CD8-positive, alpha-beta memory T cell (primary cell): ENCODE results near the gene FKBP4. TPM values are rescaled to one million over a fixed set of nuclear protein-coding genes. Genes with fewer than 3 reads are reported as not detected.

Experiments
- CTCF ChIA-PET: fragments of 350-600 bp; sonication (Branson Sonifier 250); formaldehyde crosslinking; loops from one replicate; lab custom pipeline; 2021; ENCODE audit warnings: antibody characterized with exemption; lab: Charles Lee
- POLR2A ChIA-PET: fragments of 350-600 bp; sonication (Branson Sonifier 250); formaldehyde crosslinking; loops from one replicate; lab custom pipeline; 2021; ENCODE audit warnings: antibody characterized with exemption; lab: Charles Lee
- DNase-seq, 5 donors: peaks; one replicate each; pipeline versions ENCODE4 v3.0.0 to v3.0.0-alpha.2; 2020 to 2022; ENCODE audit warnings: mixed read lengths in 1 of 5
- H3K27ac ChIP-seq: one replicate; pipeline ENCODE4 v1.7.0; 2013; ENCODE audit warnings: low read depth, mild to moderate bottlenecking, low read length, moderate library complexity
- H3K27me3 ChIP-seq: 2 replicates; pipeline ENCODE4 v1.7.0; 2013; ENCODE audit warnings: low read length, mild to moderate bottlenecking; ENCODE audit not compliant: insufficient read depth, poor library complexity, severe bottlenecking
- H3K36me3 ChIP-seq: 2 replicates; pipeline ENCODE4 v1.7.0; 2013; ENCODE audit warnings: mild to moderate bottlenecking, low read length, moderate library complexity; ENCODE audit not compliant: insufficient read depth
- H3K4me1 ChIP-seq: 2 replicates; pipeline ENCODE4 v1.7.0; 2013; ENCODE audit warnings: mild to moderate bottlenecking, low read length, moderate library complexity; ENCODE audit not compliant: insufficient read depth
- H3K4me3 ChIP-seq: 2 replicates; pipeline ENCODE4 v1.7.0; 2013; ENCODE audit warnings: mild to moderate bottlenecking, low read length
- H3K9me3 ChIP-seq: 2 replicates; pipeline ENCODE4 v1.7.0; 2013; ENCODE audit warnings: mild to moderate bottlenecking, low read length
- H3K27ac Mint-ChIP-seq, 8 donors: one replicate each; pipeline ENCODE4 v1.8.0; 2020 to 2021; ENCODE audit warnings: mixed read lengths in 8 of 8, mild to moderate bottlenecking in 6 of 8, inconsistent platforms in 3 of 8, moderate library complexity in 3 of 8
- H3K27me3 Mint-ChIP-seq, 2 donors: one replicate each; pipeline ENCODE4 v1.8.0; 2020 to 2021; ENCODE audit warnings: mixed read lengths in 2 of 2, mild to moderate bottlenecking in 1 of 2, moderate library complexity in 1 of 2
- H3K36me3 Mint-ChIP-seq, 3 donors: one replicate each; pipeline ENCODE4 v1.8.0; 2020 to 2021; ENCODE audit warnings: mixed read lengths in 3 of 3, inconsistent platforms in 1 of 3, mild to moderate bottlenecking in 1 of 3
- H3K4me1 Mint-ChIP-seq, 3 donors: one replicate each; pipeline ENCODE4 v1.8.0; 2020 to 2021; ENCODE audit warnings: mixed read lengths in 3 of 3, inconsistent platforms in 1 of 3, mild to moderate bottlenecking in 1 of 3
- H3K4me3 Mint-ChIP-seq, 7 donors: one replicate each; pipeline ENCODE4 v1.8.0; 2020 to 2021; ENCODE audit warnings: mixed read lengths in 7 of 7, mild to moderate bottlenecking in 6 of 7, moderate library complexity in 4 of 7, inconsistent platforms in 2 of 7
- H3K9me3 Mint-ChIP-seq, 5 donors: one replicate each; pipeline ENCODE4 v1.8.0; 2020 to 2022; ENCODE audit warnings: mixed read lengths in 5 of 5, mild to moderate bottlenecking in 3 of 5, moderate library complexity in 2 of 5, inconsistent platforms in 1 of 5
- polyA plus RNA-seq: library from polyadenylated mRNA; unstranded; fragments of 300-500 nt; fragmentation: Illumina TruSeq; gene quantifications from one replicate; pipeline ENCODE4 v1.2.3, GENCODE V29; 2021
- total RNA-seq, 2 experiments: library from RNA; stranded (reverse); gene quantifications; one replicate each; pipeline ENCODE4 v1.2.3, GENCODE V29; 2021

Gene FKBP4
- total and polyA plus RNA-seq, 3 experiments from 2014 or later: 35.1 to 183 (median 172) TPM

GRCh38 chr12:2804393-2805142 is 9.8 kb downstream of the FKBP4 start:
- H3K27ac Mint-ChIP-seq: peak overlapping the region in 1 of 8 donors; percentile 25
- Histone ChIP-seq H3K27ac (no peak overlapping the region), H3K4me3 (no peak overlapping the region), H3K36me3 (peaks cover 29% of the 10 kb centered on the region), H3K27me3 (no peaks in the 10 kb centered on the region), H3K4me1 (no peaks in the 10 kb centered on the region), H3K9me3 (no peaks in the 10 kb centered on the region)
- CTCF ChIA-PET: interaction anchor here (1.0 kb wide), 1 partner anchor 12 kb away, joined by 3 read pairs; no protein-coding TSS in a partner anchor
- no peaks in the 10 kb centered on the region for H3K4me1 Mint-ChIP-seq
- H3K9me3 Mint-ChIP-seq: no peaks in the 10 kb centered on the region
- no peak for DNase-seq
- POLR2A ChIA-PET: no interaction called here
- H3K4me3 Mint-ChIP-seq: no peak overlapping the region
- peaks cover 0 to 68% (median 14%) of the 10 kb centered on the region in 3 donors for H3K36me3 Mint-ChIP-seq
- no peaks in the 10 kb centered on the region for H3K27me3 Mint-ChIP-seq

- Mint-ChIP-seq H3K4me3 (no peak overlapping the region), H3K4me1 (no peaks in the 10 kb centered on the region), H3K27me3 (no peaks in the 10 kb centered on the region), H3K9me3 (no peaks in the 10 kb centered on the region), H3K36me3 (peaks cover 0 to 62% (median 14%) of the 10 kb centered on the region in 3 donors), H3K27ac (peak overlapping the region in 1 of 8 donors; percentile 21)
- POLR2A ChIA-PET: no interaction called here
- Histone ChIP-seq H3K27me3 (no peaks in the 10 kb centered on the region), H3K4me3 (no peak overlapping the region), H3K27ac (no peak overlapping the region), H3K9me3 (no peaks in the 10 kb centered on the region), H3K36me3 (peaks cover 23% of the 10 kb centered on the region), H3K4me1 (no peaks in the 10 kb centered on the region)
- DNase-seq: no peak
- CTCF ChIA-PET: interaction anchor here (1.0 kb wide), 1 partner anchor 13 kb away, joined by 3 read pairs; no protein-coding TSS in a partner anchor
Measured at GRCh38 chr12:2805143-2805520, 10.4 kb downstream of the FKBP4 start.

GRCh38 chr12:2806700-2807099 is 11.9 kb downstream of the FKBP4 start:
- Histone ChIP-seq H3K36me3 (peaks cover 8% of the 10 kb centered on the region), H3K27me3 (no peaks in the 10 kb centered on the region), H3K27ac (no peak overlapping the region), H3K4me1 (peaks cover 2% of the 10 kb centered on the region), H3K9me3 (no peaks in the 10 kb centered on the region), H3K4me3 (no peak overlapping the region)
- no peak for DNase-seq
- Mint-ChIP-seq H3K27ac (no peak overlapping the region), H3K4me3 (no peak overlapping the region), H3K4me1 (peaks cover 2 to 6% (median 3%) of the 10 kb centered on the region in 3 donors), H3K9me3 (no peaks in the 10 kb centered on the region), H3K27me3 (no peaks in the 10 kb centered on the region), H3K36me3 (peaks cover 0 to 47% (median 11%) of the 10 kb centered on the region in 3 donors)
- POLR2A ChIA-PET: no interaction called here
- CTCF ChIA-PET: no interaction called here

- ChIA-PET CTCF (interaction anchor here (3.5 kb wide), 1 partner anchor 17 kb away, joined by 15 read pairs; the partner anchor contains the start of gene FKBP4), POLR2A (interaction anchor here (1.7 kb wide), 1 partner anchor 16 kb away, joined by 22 read pairs; the partner anchor contains the start of gene FKBP4)
- H3K36me3 ChIP-seq: no peaks in the 10 kb centered on the region
- peak overlapping the region; percentile 87 for H3K4me3 ChIP-seq
- Mint-ChIP-seq H3K4me1 (peaks cover 34 to 44% (median 40%) of the 10 kb centered on the region in 3 donors), H3K4me3 (peak overlapping the region; percentile 59 to 100 (median 99)), H3K36me3 (peaks cover 0 to 25% (median 4%) of the 10 kb centered on the region in 3 donors), H3K27me3 (peaks cover 0 to 2% of the 10 kb centered on the region in 2 donors), H3K9me3 (no peaks in the 10 kb centered on the region), H3K27ac (peak overlapping the region in 6 of 8 donors; percentile 59 to 100 (median 100))
- no peaks in the 10 kb centered on the region for H3K27me3 ChIP-seq
- no peak for DNase-seq
- H3K9me3 ChIP-seq: no peaks in the 10 kb centered on the region
- peak overlapping the region; percentile 91 for H3K27ac ChIP-seq
- H3K4me1 ChIP-seq: peaks cover 28% of the 10 kb centered on the region
Measured at GRCh38 chr12:2811801-2812200, 17.0 kb downstream of the FKBP4 start.

GRCh38 chr12:2812290-2813213 is 17.8 kb downstream of the FKBP4 start, which contains the start of gene ITFG2:
ITFG2 (plus strand) TSS chr12:2812668; CDS start chr12:2812761, 93 bp downstream.
- H3K4me1 ChIP-seq: peaks cover 28% of the 10 kb centered on the region
- H3K27ac ChIP-seq: peak within 1 kb of the TSS; percentile 91
- no peaks in the 10 kb centered on the region for H3K27me3 ChIP-seq
- ChIA-PET POLR2A (interaction anchor here (0.6 to 1.7 kb wide), 3 partner anchors 17 to 64 kb away, joined by 3 to 22 read pairs (median 3); partner anchors contain the start of genes FKBP4, FOXM1 and RHNO1), CTCF (interaction anchor here (1.0 to 3.5 kb wide), 5 partner anchors 9 to 130 kb away, joined by 3 to 15 read pairs (median 3); partner anchors contain the start of gene FKBP4)
- H3K9me3 Mint-ChIP-seq: no peaks in the 10 kb centered on the region
- peak within 1 kb of the TSS; percentile 98 to 100 (median 100) for H3K4me3 Mint-ChIP-seq
- H3K4me1 Mint-ChIP-seq: peaks cover 37 to 46% (median 45%) of the 10 kb centered on the region in 3 donors
- DNase-seq: peak; percentile 94 to 98 (median 96)
- peak within 1 kb of the TSS; percentile 97 to 100 (median 100) for H3K27ac Mint-ChIP-seq
- H3K4me3 ChIP-seq: peak within 1 kb of the TSS; percentile 87
- peaks cover 0 to 29% (median 2%) of the 10 kb centered on the region in 3 donors for H3K36me3 Mint-ChIP-seq
- H3K36me3 ChIP-seq: peaks cover 6% of the 10 kb centered on the region
- no peaks in the 10 kb centered on the region for H3K9me3 ChIP-seq
- H3K27me3 Mint-ChIP-seq: peaks cover 0 to 2% of the 10 kb centered on the region in 2 donors

- no peaks in the 10 kb centered on the region for H3K9me3 ChIP-seq
- peak; percentile 7 to 59 (median 25) for DNase-seq
- H3K27me3 ChIP-seq: no peaks in the 10 kb centered on the region
- H3K27ac ChIP-seq: peak overlapping the region; percentile 91
- peak overlapping the region; percentile 98 to 100 (median 100) for H3K4me3 Mint-ChIP-seq
- peak overlapping the region; percentile 97 to 100 (median 100) for H3K27ac Mint-ChIP-seq
- peaks cover 28% of the 10 kb centered on the region for H3K4me1 ChIP-seq
- CTCF ChIA-PET: interaction anchor here (0.8 to 3.5 kb wide), 8 partner anchors 8 to 132 kb away, joined by 3 to 15 read pairs (median 4); partner anchors contain the start of gene FKBP4
- H3K36me3 Mint-ChIP-seq: peaks cover 0 to 38% (median 3%) of the 10 kb centered on the region in 3 donors
- peaks cover 14% of the 10 kb centered on the region for H3K36me3 ChIP-seq
- POLR2A ChIA-PET: interaction anchor here (0.6 to 1.7 kb wide), 4 partner anchors 18 to 123 kb away, joined by 3 to 22 read pairs (median 3); partner anchors contain the start of genes FKBP4, FOXM1 and RHNO1
- no peaks in the 10 kb centered on the region for H3K9me3 Mint-ChIP-seq
- peaks cover 40 to 50% (median 49%) of the 10 kb centered on the region in 3 donors for H3K4me1 Mint-ChIP-seq
- H3K4me3 ChIP-seq: peak overlapping the region; percentile 87
- peaks cover 0 to 2% of the 10 kb centered on the region in 2 donors for H3K27me3 Mint-ChIP-seq
Measured at GRCh38 chr12:2813214-2814185, 18.7 kb downstream of the FKBP4 start.
